Frontal cortex (tissue), 4 donors: ENCODE results near the gene C1QTNF12. TPM values are rescaled to one million over a fixed set of nuclear protein-coding genes. Genes with fewer than 3 reads are reported as not detected.

Experiments used
- DNase-seq, 2 donors: peaks; one replicate each; pipeline ENCODE4 v3.0.0; 2012; ENCODE audit warnings: low spot score in 2 of 2
- FAIRE-seq: peaks from 2 replicates; lab custom pipeline; 2012; peaks lifted over from hg19 to GRCh38; lab: Jason Lieb, UNC
- total RNA-seq: library from RNA; depleted of rRNA; stranded (reverse); fragments of >200 nt; gene quantifications from one replicate; pipeline ENCODE4 v1.2.3, GENCODE V29; 2014
- donor health status: control.
- donor health status: control.
- donor health status: control.

C1QTNF12 gene
- total RNA-seq, 1 donor from 2014 or later = not detected

DNA sequence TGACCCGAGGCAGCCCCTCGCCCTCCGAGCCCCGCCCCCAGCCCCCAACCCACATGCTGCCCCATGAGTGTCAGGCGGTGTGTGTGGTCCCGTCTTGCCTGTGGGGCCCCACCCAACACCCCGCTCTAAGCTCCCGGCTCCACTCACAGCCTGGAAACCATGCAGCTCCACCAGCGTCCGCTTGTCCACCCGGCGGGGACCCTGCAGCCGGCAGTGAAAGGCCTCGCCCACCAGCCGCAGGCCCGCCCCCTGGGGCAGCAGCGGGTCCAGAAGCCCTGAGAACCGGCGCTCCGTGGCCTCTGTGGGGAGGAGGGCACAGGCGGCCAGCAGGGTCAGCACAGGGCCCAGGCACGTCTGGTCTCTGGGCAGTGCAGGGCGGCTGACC is 2.7 kb downstream of the C1QTNF12 start:
- DNase-seq (no peak), FAIRE-seq (no peak)

DNA sequence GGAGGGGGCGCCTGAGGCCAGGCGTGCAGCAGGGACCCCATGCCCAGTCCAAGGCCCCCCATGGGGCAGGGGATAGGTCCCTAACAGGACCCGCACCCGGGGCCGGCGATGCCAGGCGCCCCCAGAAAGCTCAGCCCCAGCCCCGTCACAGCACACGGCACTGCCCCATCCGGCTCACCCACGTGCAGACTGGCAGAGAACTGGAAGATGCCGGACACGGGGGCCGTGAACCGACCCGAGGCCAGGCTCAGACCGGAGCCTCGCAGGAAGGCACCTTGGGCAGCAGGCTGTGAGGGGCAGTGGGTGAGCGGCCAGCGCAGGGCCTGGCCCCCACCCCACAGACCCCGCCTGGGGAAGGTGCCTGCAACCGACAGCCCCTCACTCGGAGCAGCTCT is 3.3 kb downstream of the C1QTNF12 start:
- no peak for DNase-seq
- no peak for FAIRE-seq

DNA sequence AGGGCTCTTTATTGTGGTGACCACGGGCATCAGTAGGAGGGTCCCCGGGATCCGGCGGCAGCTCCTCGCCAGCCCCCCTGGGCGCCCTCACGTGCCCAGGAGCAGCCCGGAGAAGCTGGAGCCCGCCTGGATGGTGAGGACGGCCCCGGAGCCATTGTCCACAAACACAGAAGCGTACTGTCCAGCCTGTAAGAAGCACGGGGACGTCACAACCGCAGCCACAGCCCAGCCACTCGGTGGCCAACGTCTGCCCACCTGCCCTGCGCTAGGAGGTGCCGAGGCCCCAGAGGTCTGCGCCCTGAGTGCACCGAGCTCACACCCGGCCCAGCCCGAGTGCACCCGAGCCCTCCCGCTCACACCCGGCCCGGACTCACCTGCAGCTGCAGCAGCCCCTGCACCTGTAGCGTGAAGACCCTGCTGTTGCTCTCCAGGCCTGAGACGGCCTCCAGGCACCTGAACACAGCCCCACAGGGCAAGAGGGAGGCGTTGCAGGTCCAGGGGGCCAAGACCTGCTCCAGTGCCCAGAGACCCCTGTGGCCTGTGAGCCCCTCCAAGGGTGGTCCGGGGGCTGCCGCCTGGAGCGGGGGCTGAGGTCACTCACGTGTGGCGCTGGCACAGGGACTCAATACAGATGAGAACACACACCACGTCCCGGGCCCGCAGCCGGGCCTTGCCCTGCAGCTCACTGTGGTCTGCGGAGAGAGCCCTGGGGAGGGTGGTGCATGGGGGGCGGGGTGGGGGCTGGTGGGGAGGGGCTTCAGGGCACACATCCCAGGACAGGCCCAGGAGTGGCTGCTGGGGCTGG is 3.9 kb downstream of the C1QTNF12 start:
- no peak for FAIRE-seq
- DNase-seq = no peak

DNA sequence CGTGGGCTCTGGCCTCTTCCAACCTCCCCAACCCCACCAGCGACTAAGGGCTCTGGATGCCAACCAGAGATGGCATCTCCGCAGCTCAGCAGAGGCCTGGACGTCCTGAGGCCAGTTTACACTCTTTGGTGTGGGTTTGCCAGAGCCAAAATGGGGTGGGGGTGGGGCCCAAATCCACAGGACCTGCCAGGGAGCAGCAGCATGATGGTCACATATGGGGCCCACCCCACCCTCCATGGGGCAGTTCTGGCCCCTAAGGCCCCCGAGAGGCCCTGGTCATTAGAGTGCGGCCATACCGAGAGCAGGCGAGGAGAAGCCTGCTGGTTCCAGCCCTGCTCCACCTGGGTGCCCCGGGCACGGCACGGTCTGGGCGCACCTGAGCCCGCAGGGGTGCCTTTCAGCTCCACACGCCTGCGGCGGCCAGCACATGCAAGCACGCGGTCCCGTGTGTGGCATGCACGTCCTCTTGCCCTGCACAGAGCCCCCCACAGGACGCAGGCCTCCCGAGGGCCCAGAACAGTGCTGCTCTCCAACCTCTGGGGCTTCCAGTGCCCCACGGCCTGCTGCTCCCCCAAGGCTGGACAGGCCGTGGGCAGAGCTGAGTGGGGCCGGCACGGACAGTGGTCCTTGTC is 4.8 kb downstream of the C1QTNF12 start:
- no peak for DNase-seq
- no peak for FAIRE-seq

DNA sequence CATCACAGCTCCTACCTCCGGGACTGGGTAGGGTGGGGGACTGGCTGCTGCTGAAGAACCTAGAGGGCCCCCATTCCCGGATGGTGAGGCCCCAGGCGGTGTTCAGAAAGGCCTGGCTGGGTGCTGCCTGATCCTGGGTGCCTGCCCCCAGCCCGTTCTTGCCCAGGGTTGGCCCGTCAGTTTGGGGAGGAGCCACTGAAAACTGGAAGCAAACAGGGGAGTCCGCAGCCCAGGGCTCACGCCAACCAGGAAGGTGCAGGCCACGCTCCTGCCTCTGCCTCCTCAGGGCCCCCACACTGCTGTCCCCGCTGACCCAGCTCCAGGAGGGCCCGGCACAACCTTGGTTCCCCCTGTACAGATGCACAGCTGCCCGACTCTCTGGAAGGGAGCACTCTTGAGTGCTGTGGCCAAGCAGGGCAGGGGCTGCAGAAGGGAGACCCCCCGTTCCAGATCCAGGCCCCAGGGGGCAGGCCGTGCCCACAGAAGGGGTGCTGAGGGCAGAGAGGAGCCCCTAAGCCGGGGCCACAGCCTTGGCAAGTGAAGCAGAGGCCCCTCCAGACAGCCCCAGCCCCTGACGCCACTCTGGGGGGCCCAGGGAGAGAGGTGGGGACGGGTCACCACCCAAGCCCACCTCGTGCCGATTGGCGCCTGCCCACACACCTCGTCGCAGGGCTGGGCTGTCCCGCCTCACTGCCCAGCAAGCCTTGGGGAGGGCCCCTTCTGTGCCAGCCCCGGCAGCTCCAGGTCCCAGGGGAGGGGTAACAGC is 5.5 kb downstream of the C1QTNF12 start:
- no peak for FAIRE-seq
- DNase-seq = no peak

DNA sequence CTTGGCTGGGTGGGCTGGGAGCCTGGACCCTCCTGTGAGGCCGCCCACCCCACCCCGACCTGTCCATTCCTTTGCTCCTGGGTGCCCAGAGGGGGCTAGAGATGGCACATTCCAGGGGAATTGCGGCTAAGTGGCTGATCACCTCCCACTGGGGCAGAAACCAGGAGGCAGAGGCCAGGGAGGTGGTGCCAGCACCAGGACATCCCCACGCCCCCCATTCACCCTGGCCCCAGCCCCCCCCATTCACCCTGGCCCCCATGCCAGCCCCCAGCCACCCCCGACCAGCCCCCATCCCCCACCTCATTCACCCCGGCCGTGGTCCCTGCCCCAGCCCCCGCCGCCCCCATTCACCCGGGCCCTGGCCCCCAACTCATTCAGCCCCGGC is 6.2 kb downstream of the C1QTNF12 start:
- FAIRE-seq (no peak), DNase-seq (no peak)

DNA sequence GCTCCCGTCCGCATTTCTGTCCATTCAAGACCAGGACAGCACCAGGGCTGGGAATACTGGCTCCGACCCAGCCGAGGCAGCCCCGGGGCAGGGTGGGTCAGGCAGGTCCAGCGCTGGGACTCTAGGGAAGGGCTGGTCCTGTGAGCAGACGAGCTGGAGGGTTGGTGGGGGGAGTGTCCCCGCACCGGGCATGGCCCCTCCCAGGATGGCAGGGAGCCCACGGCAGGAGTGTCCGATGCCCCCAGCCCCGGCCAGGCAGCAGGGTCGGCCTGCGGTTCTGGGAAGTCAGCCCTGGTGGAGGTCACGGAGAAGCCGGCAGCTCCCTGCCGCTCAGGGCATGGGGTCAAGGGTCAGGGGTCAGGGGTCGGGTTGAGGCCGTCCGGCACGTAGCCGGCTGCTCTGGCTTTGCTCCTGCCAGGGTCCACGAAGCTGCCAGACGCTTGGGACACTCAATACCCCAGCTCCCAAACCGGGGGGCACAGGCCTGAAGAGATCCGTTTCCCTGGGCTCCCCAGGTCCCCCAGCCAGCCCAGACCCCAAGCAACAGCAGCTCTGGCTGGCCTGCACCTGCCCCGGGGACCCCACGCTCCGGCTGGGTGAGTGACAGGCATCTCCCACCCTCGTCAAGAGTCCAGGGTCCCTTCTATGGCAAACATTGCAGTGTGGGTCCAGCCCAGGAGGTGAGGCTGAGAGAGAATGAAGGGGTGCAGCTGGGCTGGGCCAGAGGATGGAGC is 6.7 kb downstream of the C1QTNF12 start:
- DNase-seq (no peak), FAIRE-seq (no peak)

DNA sequence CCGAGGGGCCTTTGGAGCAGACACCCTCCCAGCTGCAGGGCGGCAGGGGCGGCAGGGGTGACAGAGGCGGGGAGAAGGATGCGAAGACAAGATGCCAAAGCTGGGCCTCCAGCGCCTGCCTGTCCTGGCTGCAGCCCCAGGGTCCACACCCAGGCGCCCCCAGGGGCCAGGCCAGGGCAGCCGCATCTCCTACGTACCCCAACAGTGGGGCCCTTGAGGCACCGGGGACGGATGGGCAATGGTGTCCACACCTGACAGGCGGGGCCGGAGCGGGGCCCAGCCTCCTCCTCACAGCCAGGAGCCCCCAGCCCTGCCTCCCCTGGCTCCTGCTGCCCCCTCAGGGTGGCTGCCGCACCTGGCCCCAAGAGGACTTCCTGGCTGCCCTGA is 7.3 kb downstream of the C1QTNF12 start:
- DNase-seq = no peak
- no peak for FAIRE-seq

DNA sequence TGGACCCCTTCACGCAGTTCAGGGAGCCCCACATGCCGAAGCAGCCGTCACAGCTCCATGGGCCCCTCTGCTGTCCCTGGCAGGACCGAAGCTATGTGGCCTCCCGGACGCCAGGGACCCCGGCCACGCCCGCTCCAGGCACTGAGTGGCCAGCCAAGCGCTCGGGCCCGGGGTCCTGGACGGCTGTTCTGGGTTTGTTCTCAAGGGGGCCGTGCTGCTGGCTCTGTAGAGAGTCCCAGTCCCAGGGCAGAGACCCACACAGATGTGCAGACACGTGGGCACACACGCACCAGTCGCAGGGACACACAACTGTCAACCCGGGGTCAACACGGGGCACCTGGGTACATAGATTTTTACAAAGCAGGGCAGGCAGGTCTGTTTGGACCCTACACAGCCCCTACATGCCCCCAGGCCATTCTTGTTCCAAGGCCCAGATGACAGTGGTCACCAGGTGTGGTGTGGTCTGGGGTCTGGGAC is 7.8 kb downstream of the C1QTNF12 start:
- FAIRE-seq = no peak

DNA sequence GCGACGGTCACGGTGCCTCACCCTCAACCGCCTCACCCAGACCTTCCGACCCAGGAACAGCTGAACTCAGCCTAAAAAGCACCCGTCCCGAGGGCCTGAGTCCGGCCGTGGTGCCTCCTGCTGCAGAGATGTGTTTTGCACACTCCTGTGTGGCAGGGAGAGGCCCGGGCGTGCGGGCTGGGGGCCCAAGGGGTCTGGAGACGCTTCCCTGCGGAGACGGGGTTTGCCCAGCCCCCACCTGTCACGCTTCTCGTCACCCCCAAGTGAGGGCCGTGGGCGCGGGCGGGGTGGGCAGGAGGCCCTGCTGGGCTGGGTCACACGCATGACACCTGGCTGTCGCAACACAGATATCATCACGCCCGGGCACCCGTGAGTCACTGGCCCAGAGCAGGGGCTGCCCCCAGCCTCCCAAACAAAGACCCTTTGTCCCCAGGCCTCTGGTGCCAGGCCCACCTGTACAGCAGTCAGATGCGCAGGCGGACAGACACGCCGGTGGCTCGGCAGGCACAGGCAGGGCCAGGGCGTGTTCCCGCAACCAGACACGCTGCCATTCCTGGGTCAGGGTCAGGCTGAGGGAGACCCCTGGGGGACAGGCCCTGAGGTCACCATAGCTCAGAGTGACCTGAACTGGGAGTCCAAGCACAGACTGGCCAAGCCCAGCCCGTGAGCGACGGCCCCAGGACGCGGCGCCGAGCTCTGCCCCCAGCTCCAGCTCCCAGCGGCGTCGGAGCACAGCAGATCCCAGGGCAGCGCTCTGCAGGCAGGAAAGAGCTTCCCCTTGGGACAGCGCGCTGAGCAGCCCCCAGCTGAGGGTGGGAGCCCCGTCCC is 8.4 kb downstream of the C1QTNF12 start:
- FAIRE-seq (no peak), DNase-seq (no peak)

More for the DNA sequence above, 7.8 kb downstream of the C1QTNF12 start:
- no peak for DNase-seq

DNA sequence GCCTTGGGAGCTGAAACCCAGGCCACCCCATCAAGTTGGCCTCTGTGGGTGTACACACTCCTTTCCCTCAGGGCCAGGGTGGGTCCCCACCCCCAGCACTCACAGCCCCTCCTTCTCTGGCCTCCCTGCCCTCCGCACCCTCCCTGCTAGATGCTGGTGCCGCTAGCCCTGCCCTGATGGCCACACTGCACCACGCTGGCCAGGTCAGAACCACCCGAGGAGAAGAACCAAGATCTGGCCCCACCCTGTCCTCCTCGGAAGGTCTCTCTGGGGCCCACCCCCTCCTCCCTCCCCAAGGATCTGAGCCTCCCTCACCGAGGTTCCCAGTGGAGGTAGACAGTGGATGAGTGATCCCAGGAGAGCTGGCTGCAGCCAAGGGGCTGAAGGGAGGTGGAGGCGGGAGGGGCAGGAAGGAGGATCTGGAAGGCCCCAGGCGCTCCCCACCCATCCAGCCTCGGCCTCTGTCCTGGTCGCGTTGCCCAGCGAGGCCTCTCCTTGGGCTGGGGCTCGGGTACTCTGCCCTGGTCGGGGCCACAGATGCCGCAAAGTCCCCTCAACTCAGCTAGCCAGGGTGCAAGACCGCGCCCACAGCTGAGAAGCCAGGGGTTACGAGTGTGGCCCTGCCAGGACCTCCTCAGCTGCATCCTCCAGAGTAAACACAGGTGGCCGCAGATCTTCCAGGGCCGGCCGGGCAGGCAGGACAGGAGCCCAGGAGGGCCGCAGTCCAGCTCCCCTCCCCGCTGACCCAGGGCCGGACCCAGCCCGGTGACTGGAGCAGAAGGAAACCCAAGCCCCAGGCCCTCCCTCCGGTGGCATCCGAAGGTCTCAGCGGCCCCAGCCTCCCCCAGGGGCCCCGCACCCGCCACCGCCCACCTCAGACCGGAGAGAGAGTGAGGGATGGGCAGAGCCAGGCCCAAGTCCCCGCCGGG is 9.3 kb downstream of the C1QTNF12 start:
- DNase-seq = no peak
- FAIRE-seq = no peak

DNA sequence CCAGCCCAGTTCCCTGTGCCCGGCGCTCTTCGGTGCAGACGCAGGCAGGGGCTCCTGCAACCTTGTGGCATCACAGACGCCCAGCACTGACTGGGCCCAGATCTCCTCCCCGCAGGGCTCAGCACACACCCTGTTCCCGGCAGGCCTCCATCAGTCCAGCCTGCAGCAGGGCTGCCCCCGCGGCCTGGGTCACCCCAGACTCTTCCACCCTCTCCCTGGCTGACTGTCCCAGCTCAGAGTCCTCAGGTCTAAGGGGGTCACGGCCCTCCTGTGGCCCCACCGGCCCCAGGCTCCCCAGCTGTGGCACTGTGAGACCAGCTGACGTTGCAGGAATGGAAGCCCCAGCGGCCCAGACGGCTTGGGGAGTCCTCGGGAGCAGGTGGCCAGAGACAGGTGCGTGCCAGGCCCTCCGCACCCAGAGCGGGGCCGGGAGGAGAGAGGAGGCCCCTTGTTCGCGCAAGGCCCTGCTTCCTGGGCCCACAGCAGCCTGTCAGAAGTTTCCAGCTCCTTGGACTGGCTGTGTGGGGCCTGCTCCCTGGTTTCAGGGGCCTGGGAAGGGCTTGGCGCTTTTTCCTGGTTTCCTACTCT is 10.3 kb downstream of the C1QTNF12 start:
- no peak for FAIRE-seq

DNA sequence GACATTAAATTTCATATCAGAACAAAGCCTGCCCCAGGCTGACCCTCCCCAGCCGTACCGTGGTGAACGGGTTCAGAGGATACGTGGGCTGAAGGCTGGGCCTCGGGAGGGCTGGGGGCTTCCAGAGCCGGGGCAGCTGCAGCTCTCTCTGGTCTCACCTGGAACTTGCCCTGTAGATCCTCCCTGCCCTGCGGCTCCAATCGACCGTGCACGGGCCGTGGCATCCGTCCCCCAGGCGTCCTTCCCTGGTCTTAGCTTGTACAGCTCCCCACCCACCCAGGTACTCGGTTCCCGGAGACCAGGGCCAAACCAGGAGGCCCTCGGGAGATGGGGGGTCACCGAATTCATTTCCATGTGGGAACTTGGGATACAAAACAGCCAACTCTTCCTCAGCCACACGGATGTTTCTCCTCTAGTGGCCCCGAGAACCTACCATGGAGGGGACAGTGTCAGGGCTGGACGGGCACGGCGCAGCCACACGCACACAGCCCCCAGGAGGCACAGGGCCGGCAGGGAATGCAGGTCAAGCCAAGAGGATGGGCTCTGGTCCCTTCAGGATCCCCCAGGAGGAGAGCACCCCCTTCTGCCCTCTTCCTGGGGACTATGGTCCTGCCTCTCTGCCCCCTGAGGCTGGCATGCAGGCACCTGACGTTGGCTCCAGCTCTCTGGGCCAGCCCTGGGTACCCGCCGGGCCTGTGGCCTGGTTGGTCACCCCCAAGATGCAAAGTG is 11.3 kb downstream of the C1QTNF12 start:
- FAIRE-seq = no peak
- DNase-seq = no peak

More for the DNA sequence above, 10.3 kb downstream of the C1QTNF12 start:
- DNase-seq = no peak

DNA sequence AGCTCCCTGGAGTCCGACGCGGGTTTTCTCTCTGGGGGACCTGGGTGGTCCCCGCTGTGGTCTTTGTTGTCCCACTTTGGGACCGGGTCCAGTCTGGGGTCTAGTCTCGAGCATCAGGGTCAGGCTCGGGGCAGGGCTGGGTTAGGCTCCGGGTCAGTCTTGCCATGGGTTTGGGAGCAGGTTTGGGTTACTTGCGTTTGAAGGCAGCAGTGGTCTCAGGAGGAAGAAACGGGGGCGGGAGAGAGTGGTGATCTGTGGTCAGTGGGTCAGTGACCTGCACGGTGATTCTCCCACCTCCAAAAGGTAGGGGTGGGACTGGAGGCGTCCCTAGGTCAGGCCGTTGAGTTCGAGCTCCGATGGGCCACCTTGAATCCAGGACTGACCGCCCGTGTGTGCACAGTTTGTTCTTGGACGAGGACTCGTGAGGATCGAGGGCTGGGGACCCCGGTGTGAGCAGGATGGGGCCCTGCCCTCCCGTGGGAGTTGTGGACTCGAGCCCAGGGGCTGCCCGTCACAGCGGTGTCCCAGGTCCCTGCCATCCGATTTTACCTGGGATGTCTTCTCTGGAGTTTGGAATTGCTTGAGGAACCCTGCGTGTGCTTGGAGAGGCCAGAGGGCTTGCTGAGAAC is 12.2 kb downstream of the C1QTNF12 start:
- DNase-seq (no peak), FAIRE-seq (no peak)

DNA sequence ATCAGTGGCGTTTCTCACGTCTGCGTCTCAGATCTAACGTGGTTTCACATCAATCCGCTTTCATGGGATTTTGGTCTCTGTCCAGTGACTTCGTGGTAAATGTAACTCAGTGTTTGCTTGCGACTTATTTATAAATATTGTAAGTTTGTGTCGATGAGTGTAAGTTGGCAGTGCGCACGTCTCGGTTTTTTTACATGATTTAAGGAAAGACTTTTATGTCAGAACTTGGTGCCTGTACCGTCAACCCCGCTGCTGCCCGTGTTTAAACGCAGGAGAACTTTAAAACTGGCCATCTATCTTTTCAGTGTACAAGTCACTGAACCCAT is 13.0 kb downstream of the C1QTNF12 start:
- FAIRE-seq (no peak), DNase-seq (no peak)

DNA sequence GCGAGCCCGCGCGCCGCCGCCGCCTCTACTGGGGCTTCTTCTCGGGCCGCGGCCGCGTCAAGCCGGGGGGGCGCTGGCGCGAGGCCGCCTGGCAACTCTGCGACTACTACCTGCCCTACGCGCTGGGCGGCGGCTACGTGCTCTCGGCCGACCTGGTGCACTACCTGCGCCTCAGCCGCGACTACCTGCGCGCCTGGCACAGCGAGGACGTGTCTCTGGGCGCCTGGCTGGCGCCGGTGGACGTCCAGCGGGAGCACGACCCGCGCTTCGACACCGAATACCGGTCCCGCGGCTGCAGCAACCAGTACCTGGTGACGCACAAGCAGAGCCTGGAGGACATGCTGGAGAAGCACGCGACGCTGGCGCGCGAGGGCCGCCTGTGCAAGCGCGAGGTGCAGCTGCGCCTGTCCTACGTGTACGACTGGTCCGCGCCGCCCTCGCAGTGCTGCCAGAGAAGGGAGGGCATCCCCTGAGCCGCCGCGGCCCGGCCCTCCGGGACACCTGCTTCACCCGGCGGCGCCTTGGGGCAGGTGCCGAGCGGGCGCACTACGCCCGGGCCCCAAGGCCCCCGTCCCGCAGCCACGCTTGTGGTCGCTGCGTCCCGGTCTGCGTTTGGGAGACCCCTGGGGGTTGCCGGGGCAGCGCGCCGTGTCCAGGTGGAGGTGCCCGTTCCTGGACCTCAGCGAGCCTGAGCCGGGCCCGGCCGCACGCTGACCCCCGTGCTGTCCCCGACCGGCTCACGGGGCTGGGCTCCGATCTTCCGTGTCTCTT is 13.5 kb downstream of the C1QTNF12 start:
- DNase-seq (no peak), FAIRE-seq (no peak)
